SK-N-SH (cell line): Measurements from ENCODE around the gene KRTAP10-8. TPM values are rescaled to one million over a fixed set of nuclear protein-coding genes. Genes with fewer than 3 reads are reported as not detected.

Source experiments
- CTCF ChIA-PET: fragments of 300-600, 350-600 bp; formaldehyde crosslinking; extraction: SDS; loops from one replicate; lab custom pipeline; 2021; lab: Yijun Ruan, JAX
- POLR2A ChIA-PET: fragments of 350-600 bp; sonication (Branson Sonifier 250); formaldehyde crosslinking; extraction: SDS; loops from one replicate; lab custom pipeline; 2020; ENCODE audit warnings: antibody characterized with exemption, inconsistent platforms; lab: Yijun Ruan, JAX
- DNase-seq: peaks from one replicate; pipeline ENCODE4 v3.0.0; 2012
- H2AFZ ChIP-seq: fragments of 200-600 bp; sonication (generic); 2 replicates; pipeline ENCODE4 v1.8.1; 2016; ENCODE audit warnings: antibody characterized with exemption, mild to moderate bottlenecking, low read depth
- H3F3A ChIP-seq: fragments of 200-600 bp; sonication (generic); replicated peaks from 2 replicates; pipeline ENCODE3; 2016; ENCODE audit warnings: antibody characterized with exemption, mild to moderate bottlenecking; ENCODE audit not compliant: insufficient read depth
- H3K27ac ChIP-seq, 2 experiments: fragments of 200-500 bp in 1 of 2; fragments of 200-600 bp in 1 of 2; sonication (Bioruptor generic) in 1 of 2; sonication (generic), shearing (Covaris generic) in 1 of 2; 2 replicates each; pipeline versions ENCODE4 v1.5.1 to v1.6.1; 2014 to 2016; ENCODE audit warnings: low read depth in 2 of 2, inconsistent platforms in 1 of 2, low read length in 1 of 2, mild to moderate bottlenecking in 1 of 2, mixed read lengths in 1 of 2
- H3K27me3 ChIP-seq: fragments of 200-600 bp; sonication (generic), shearing (Covaris generic); 2 replicates; pipeline ENCODE4 v1.6.1; 2016; ENCODE audit warnings: mixed run types; ENCODE audit not compliant: insufficient read depth
- H3K36me3 ChIP-seq, 2 experiments: fragments of 200-500 bp in 1 of 2; fragments of 200-600 bp in 1 of 2; sonication (Bioruptor generic) in 1 of 2; sonication (generic) in 1 of 2; replicated peaks in 1 of 2; 2 replicates each; pipeline versions ENCODE3 to v1.5.1; 2014 to 2016; ENCODE audit warnings: low read length in 1 of 2, mild to moderate bottlenecking in 1 of 2; ENCODE audit not compliant: insufficient read depth in 2 of 2, control insufficient read depth in 1 of 2
- H3K4me1 ChIP-seq, 2 experiments: fragments of 200-500 bp in 1 of 2; fragments of 200-600 bp in 1 of 2; sonication (Bioruptor generic) in 1 of 2; sonication (generic), shearing (Covaris generic) in 1 of 2; 2 replicates each; pipeline versions ENCODE4 v1.5.1 to v1.6.1; 2014 to 2016; ENCODE audit warnings: low read depth in 1 of 2, low read length in 1 of 2, mixed run types in 1 of 2; ENCODE audit not compliant: insufficient read depth in 2 of 2, control insufficient read depth in 1 of 2
- H3K4me2 ChIP-seq: fragments of 200-600 bp; sonication (generic), shearing (Covaris generic); 2 replicates; pipeline ENCODE4 v1.6.1; 2017; ENCODE audit warnings: mixed run types
- H3K4me3 ChIP-seq, 2 experiments: fragments of 200-500 bp in 1 of 2; fragments of 200-600 bp in 1 of 2; sonication (Bioruptor generic) in 1 of 2; sonication (generic), shearing (Covaris generic) in 1 of 2; 2 replicates each; pipeline versions ENCODE4 v1.5.1 to v1.8.1; 2014 to 2016; ENCODE audit warnings: low read depth in 2 of 2, inconsistent platforms in 1 of 2, low read length in 1 of 2, mild to moderate bottlenecking in 1 of 2, mixed read lengths in 1 of 2, moderate library complexity in 1 of 2
- H3K79me2 ChIP-seq: fragments of 200-600 bp; sonication (generic); 2 replicates; pipeline ENCODE4 v1.8.1; 2017; ENCODE audit warnings: mild to moderate bottlenecking; ENCODE audit not compliant: insufficient read depth
- H3K9ac ChIP-seq: fragments of 200-600 bp; sonication (generic); 2 replicates; pipeline ENCODE4 v1.6.1; 2017; ENCODE audit warnings: mixed run types
- H3K9me2 ChIP-seq: fragments of 200-600 bp; sonication (generic); 2 replicates; pipeline ENCODE4 v1.6.1; 2017; ENCODE audit warnings: mixed run types
- H3K9me3 ChIP-seq: fragments of 200-600 bp; sonication (generic); 2 replicates; pipeline ENCODE4 v1.6.1; 2017; ENCODE audit warnings: mixed run types, mild to moderate bottlenecking, moderate library complexity
- H4K20me1 ChIP-seq: fragments of 200-600 bp; sonication (generic); 2 replicates; pipeline ENCODE4 v1.6.1; 2017; ENCODE audit warnings: mild to moderate bottlenecking, mixed run types; ENCODE audit not compliant: insufficient read depth
- CHD2 ChIP-seq: fragments of 150-350 bp; IDR thresholded peaks from 2 replicates; pipeline ENCODE4 v1.6.1; 2018; ENCODE audit warnings: low read length; ENCODE audit not compliant: partially characterized antibody
- EP300 ChIP-seq, 2 experiments: IDR thresholded peaks; 2 replicates each; pipeline versions ENCODE4 v1.4.0 to v1.6.1; 2012; ENCODE audit warnings: borderline replicate concordance in 1 of 2, low read depth in 1 of 2, low read length in 1 of 2
- FOXJ3 ChIP-seq: sonication (generic); formaldehyde crosslinking; IDR thresholded peaks from 2 replicates; pipeline ENCODE4 v1.5.1; 2020; ENCODE audit warnings: mild to moderate bottlenecking, missing genetic modification reagents
- FOXM1 ChIP-seq: IDR thresholded peaks from 2 replicates; pipeline ENCODE4 v1.4.0; 2012; ENCODE audit warnings: low read depth, mild to moderate bottlenecking
- JUND ChIP-seq: IDR thresholded peaks from 2 replicates; pipeline ENCODE4 v1.4.0; 2012
- NFIC ChIP-seq: IDR thresholded peaks from 2 replicates; pipeline ENCODE4 v1.4.0; 2012; ENCODE audit warnings: borderline replicate concordance
- RAD21 ChIP-seq: IDR thresholded peaks from 2 replicates; pipeline ENCODE4 v1.6.1; 2012; ENCODE audit warnings: mild to moderate bottlenecking, low read length
- RFX5 ChIP-seq: IDR thresholded peaks from 2 replicates; pipeline ENCODE4 v1.6.1; 2012; ENCODE audit warnings: mild to moderate bottlenecking, improper control_type of control experiment, low read length
- RXRA ChIP-seq: IDR thresholded peaks from 2 replicates; pipeline ENCODE4 v1.4.0; 2012; ENCODE audit warnings: low read depth, mild to moderate bottlenecking, borderline replicate concordance
- TEAD4 ChIP-seq: IDR thresholded peaks from 2 replicates; pipeline ENCODE4 v1.4.0; 2012; ENCODE audit warnings: mild to moderate bottlenecking, borderline replicate concordance; ENCODE audit not compliant: insufficient read depth
- USF2 ChIP-seq: fragments of 150-350 bp; IDR thresholded peaks from 2 replicates; pipeline ENCODE4 v1.6.1; 2017; ENCODE audit warnings: antibody characterized with exemption, low read length, low read depth, borderline replicate concordance
- WGBS: methylation state at CpG from one replicate; pipeline ENCODE4 v1.1.6; 2017; ENCODE audit warnings: low lambda C conversion rate; 5-methylcytosine and 5-hydroxymethylcytosine counted together
- polyA plus RNA-seq, 3 experiments: library from polyadenylated mRNA; depleted of rRNA; stranded (reverse); fragments of >200 nt; gene quantifications; 2 replicates each; pipeline ENCODE4 v1.2.3, GENCODE V29; 2012
- TF ChIP-seq, protein P1 (sequence below): fragments of 200-600 bp; sonication (generic); IDR thresholded peaks from 2 replicates; pipeline ENCODE4 v1.6.1; 2017; ENCODE audit warnings: antibody characterized with exemption, mild to moderate bottlenecking, moderate library complexity
- TF ChIP-seq, protein P2 (sequence below): fragments of 150-350 bp; IDR thresholded peaks from 2 replicates; pipeline ENCODE4 v1.6.1; 2016; ENCODE audit warnings: mild to moderate bottlenecking, low read depth, low read length

Gene KRTAP10-8
- polyA plus RNA-seq, 1 of the 3 experiments (the other 2 are of a cell fraction): not detected

DNA sequence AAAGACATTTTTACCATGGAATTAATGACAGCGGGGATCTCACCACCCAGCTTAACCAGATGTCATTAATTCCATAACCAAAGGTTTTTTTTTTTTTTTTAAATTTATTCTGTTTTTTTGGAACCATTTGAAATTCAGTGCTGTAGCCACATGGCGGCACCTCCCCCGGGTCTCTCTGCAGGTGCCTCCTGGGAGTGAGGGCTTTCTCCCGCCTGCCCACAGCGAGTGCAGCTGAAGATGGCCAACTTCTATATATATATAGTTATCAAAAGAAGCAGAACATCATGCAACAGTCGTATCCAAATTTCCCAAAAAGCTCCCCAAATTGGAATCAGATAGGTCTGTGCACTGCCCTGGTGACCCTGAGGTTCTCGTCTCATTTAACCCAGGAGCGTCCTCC lies 3.6 kb downstream of the KRTAP10-8 start (continued):
- TF ChIP-seq TEAD4: no peak
- TF ChIP-seq, all 33 proteins: peak for 0

DNA sequence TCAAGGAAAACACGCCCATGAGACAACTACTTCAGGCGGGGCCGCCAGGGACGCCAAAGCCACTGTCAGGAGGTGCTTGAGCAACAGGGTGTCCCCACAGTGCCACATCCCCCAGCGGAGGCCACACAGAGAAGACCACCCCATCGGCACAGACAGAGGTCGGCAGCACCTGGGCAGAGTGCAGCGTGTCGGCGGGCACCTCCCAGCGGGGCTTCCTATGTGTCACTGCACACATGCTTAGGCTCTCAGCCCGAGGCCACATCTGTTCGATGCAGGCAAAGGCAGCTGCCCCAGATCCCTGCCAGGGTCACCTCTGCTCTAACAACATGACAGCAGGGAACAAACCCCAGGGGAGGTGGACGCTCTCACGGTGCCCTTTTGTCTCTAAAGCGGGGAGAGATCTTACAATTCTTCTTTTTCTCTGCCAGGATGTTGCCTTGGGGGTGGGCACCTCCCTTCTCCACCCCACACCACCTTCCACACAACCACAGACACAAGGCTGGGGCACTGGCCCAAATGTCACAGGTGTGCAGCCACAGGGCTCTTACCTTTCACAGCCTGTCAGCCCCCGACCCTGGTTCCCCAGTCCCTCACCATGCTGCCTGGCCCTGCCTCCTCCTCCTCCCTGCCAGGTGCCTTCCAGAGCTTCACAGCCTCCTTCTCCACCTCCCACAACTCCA lies 4.2 kb downstream of the KRTAP10-8 start:
- TF ChIP-seq CHD2 (no peak), USF2 (no peak), RXRA (no peak), EP300 (IDR thresholded peaks at IDR 0.05; ENCODE audit: borderline replicate concordance in 1 of 2, low read depth in 1 of 2, low read length in 1 of 2) (no peak), FOXJ3 (CRISPR knock-in tag) (no peak), RAD21 (no peak), JUND (no peak), RFX5 (no peak), NFIC (no peak), TEAD4 (no peak), FOXM1 (no peak)
- TF ChIP-seq, protein P1, sequence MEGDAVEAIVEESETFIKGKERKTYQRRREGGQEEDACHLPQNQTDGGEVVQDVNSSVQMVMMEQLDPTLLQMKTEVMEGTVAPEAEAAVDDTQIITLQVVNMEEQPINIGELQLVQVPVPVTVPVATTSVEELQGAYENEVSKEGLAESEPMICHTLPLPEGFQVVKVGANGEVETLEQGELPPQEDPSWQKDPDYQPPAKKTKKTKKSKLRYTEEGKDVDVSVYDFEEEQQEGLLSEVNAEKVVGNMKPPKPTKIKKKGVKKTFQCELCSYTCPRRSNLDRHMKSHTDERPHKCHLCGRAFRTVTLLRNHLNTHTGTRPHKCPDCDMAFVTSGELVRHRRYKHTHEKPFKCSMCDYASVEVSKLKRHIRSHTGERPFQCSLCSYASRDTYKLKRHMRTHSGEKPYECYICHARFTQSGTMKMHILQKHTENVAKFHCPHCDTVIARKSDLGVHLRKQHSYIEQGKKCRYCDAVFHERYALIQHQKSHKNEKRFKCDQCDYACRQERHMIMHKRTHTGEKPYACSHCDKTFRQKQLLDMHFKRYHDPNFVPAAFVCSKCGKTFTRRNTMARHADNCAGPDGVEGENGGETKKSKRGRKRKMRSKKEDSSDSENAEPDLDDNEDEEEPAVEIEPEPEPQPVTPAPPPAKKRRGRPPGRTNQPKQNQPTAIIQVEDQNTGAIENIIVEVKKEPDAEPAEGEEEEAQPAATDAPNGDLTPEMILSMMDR: no peak
- TF ChIP-seq, protein P2, sequence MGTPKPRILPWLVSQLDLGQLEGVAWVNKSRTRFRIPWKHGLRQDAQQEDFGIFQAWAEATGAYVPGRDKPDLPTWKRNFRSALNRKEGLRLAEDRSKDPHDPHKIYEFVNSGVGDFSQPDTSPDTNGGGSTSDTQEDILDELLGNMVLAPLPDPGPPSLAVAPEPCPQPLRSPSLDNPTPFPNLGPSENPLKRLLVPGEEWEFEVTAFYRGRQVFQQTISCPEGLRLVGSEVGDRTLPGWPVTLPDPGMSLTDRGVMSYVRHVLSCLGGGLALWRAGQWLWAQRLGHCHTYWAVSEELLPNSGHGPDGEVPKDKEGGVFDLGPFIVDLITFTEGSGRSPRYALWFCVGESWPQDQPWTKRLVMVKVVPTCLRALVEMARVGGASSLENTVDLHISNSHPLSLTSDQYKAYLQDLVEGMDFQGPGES: no peak
- POLR2A ChIA-PET: no interaction called here
- CTCF ChIA-PET: interaction anchor here (0.6 kb wide), 1 partner anchor 177 kb away, joined by 3 read pairs; no protein-coding TSS in a partner anchor
- H3K9ac ChIP-seq: no peak overlapping the region
- 5% methylated on average over 7 of the region's 17 CpGs for WGBS
- peaks cover 8% of the 10 kb centered on the region; the same call in 1 of the 2 replicates for H3K9me3 ChIP-seq
- no peak for DNase-seq
- H3K9me2 ChIP-seq: no peaks in the 10 kb centered on the region
- no peaks in the 10 kb centered on the region for H3F3A ChIP-seq
- no peak overlapping the region for H3K4me2 ChIP-seq
- no peak overlapping the region for H3K4me3 ChIP-seq
- H2AFZ ChIP-seq: no peak overlapping the region
- no peaks in the 10 kb centered on the region for H3K79me2 ChIP-seq
- H4K20me1 ChIP-seq: no peaks in the 10 kb centered on the region
- no peaks in the 10 kb centered on the region for H3K36me3 ChIP-seq
- no peaks in the 10 kb centered on the region for H3K4me1 ChIP-seq
- peaks cover 49% of the 10 kb centered on the region for H3K27me3 ChIP-seq
- no peak overlapping the region for H3K27ac ChIP-seq
